Bone marrow (tissue), 2 donors: ENCODE data around the gene TMEM109.

Experiments used
- DNase-seq, 2 donors: peaks; one replicate each; lab custom pipeline; 2025; lab: John Stamatoyannopoulos, UW

Gene TMEM109

GRCh38 chr11:60910281-60910687 lies 3.7 kb upstream of the TMEM109 start:
- DNase-seq: no peak

- DNase-seq: no peak
Observed at GRCh38 chr11:60910711-60911380, 3.1 kb upstream of the TMEM109 start.

- DNase-seq: no peak
Observed at GRCh38 chr11:60912223-60912850, 1.6 kb upstream of the TMEM109 start.

- no peak for DNase-seq
Observed at GRCh38 chr11:60912851-60913528, 968 bp upstream of the TMEM109 start.

GRCh38 chr11:60914633-60915247 lies 782 bp downstream of the TMEM109 start:
- no peak for DNase-seq

- peak; percentile 20 to 82 for DNase-seq
Observed at GRCh38 chr11:60915248-60915914, 1.4 kb downstream of the TMEM109 start.

GRCh38 chr11:60916669-60917206 lies 2.8 kb downstream of the TMEM109 start:
- no peak for DNase-seq

- no peak for DNase-seq
Observed at GRCh38 chr11:60917267-60917666, 3.3 kb downstream of the TMEM109 start.

GRCh38 chr11:60918251-60918938 lies 4.4 kb downstream of the TMEM109 start:
- DNase-seq: no peak

- DNase-seq: no peak
Observed at GRCh38 chr11:60918939-60919265, 4.9 kb downstream of the TMEM109 start.

- DNase-seq: peak in 1 of 2 donors; percentile 58
Observed at GRCh38 chr11:60919320-60919719, 5.4 kb downstream of the TMEM109 start.

- no peak for DNase-seq
Observed at GRCh38 chr11:60919956-60920355, 6.0 kb downstream of the TMEM109 start.

- DNase-seq: no peak
Observed at GRCh38 chr11:60921259-60921658, 7.3 kb downstream of the TMEM109 start.

GRCh38 chr11:60921777-60922335 lies 7.9 kb downstream of the TMEM109 start:
- DNase-seq: no peak

GRCh38 chr11:60922906-60923305 lies 8.9 kb downstream of the TMEM109 start:
- DNase-seq: no peak

- DNase-seq: no peak
Observed at GRCh38 chr11:60923326-60923725, 9.4 kb downstream of the TMEM109 start.

- DNase-seq: no peak
Observed at GRCh38 chr11:60923800-60924109, 9.8 kb downstream of the TMEM109 start.

GRCh38 chr11:60924110-60924905 lies 10.3 kb downstream of the TMEM109 start, which contains the start of gene TMEM132A:
Gene TMEM132A (plus strand): TSS chr11:60924460. CDS start chr11:60924634, 174 bp downstream.
- no peak for DNase-seq

- no peak for DNase-seq
Observed at GRCh38 chr11:60924906-60925853, 11.2 kb downstream of the TMEM109 start.
